ENCODE data around the gene CYP24A1. TPM values are rescaled to one million over a fixed set of nuclear protein-coding genes. Genes with fewer than 3 reads are reported as not detected.

Gene CYP24A1
- total RNA-seq, 1 experiment from 2014 or later: 0.28 TPM

GRCh38 chr20:54148947-54149764, 24.6 kb downstream of the CYP24A1 start:
- CTCF ChIA-PET: interaction anchor here (0.6 to 1.9 kb wide), 8 partner anchors 8 to 1233 kb away, joined by 3 to 11 read pairs (median 4); no protein-coding TSS in a partner anchor
- H3K27ac Mint-ChIP-seq (ENCODE audit: low read depth, unreplicated experiment): no peak overlapping the region
- no TSS peak for BruUV-seq (replicated peaks)

GRCh38 chr20:54146672-54147071, 27.1 kb downstream of the CYP24A1 start:
- Mint-ChIP-seq H3K4me3 (ENCODE audit: unreplicated experiment) (no peak overlapping the region), H3K9me3 (ENCODE audit: unreplicated experiment) (no peaks in the 10 kb centered on the region), H3K36me3 (ENCODE audit: insufficient read depth, unreplicated experiment) (no peaks in the 10 kb centered on the region), H3K27ac (ENCODE audit: low read depth, unreplicated experiment) (no peak overlapping the region), H3K27me3 (ENCODE audit: insufficient read depth, unreplicated experiment) (no peaks in the 10 kb centered on the region), H3K4me1 (ENCODE audit: insufficient read depth, unreplicated experiment) (peaks cover 6% of the 10 kb centered on the region)
- BruUV-seq (replicated peaks): no TSS peak
- POLR2A ChIA-PET: interaction anchor here (0.8 to 1.5 kb wide), 2 partner anchors 9 to 13 kb away, joined by 3 read pairs; no protein-coding TSS in a partner anchor
- intact Hi-C loops (cut with micrococcal nuclease): no loop called here
- CTCF ChIA-PET: interaction anchor here (1.0 kb wide), 2 partner anchors 25 to 36 kb away, joined by 3 read pairs; no protein-coding TSS in a partner anchor
- TF ChIP-seq CTCF (IDR thresholded peaks at IDR 0.05; ENCODE audit: unreplicated experiment): no peak
- no peak for DNase-seq (ENCODE audit: unreplicated experiment)

More at GRCh38 chr20:54148947-54149764, 24.6 kb downstream of the CYP24A1 start:
- intact Hi-C loops (cut with micrococcal nuclease): no loop called here
- Mint-ChIP-seq H3K27me3 (ENCODE audit: insufficient read depth, unreplicated experiment) (no peaks in the 10 kb centered on the region), H3K4me1 (ENCODE audit: insufficient read depth, unreplicated experiment) (peaks cover 6% of the 10 kb centered on the region), H3K4me3 (ENCODE audit: unreplicated experiment) (no peak overlapping the region), H3K9me3 (ENCODE audit: unreplicated experiment) (no peaks in the 10 kb centered on the region), H3K36me3 (ENCODE audit: insufficient read depth, unreplicated experiment) (no peaks in the 10 kb centered on the region)
- TF ChIP-seq CTCF (IDR thresholded peaks at IDR 0.05; ENCODE audit: unreplicated experiment): no peak
- POLR2A ChIA-PET: interaction anchor here (0.6 to 1.9 kb wide), 3 partner anchors 10 to 26 kb away, joined by 3 to 14 read pairs (median 6); no protein-coding TSS in a partner anchor
- DNase-seq (ENCODE audit: unreplicated experiment): peak; percentile 35

GRCh38 chr20:54144847-54145414, 28.9 kb downstream of the CYP24A1 start:
- Mint-ChIP-seq H3K27me3 (ENCODE audit: insufficient read depth, unreplicated experiment) (no peaks in the 10 kb centered on the region), H3K4me1 (ENCODE audit: insufficient read depth, unreplicated experiment) (peaks cover 15% of the 10 kb centered on the region), H3K4me3 (ENCODE audit: unreplicated experiment) (no peak overlapping the region), H3K27ac (ENCODE audit: low read depth, unreplicated experiment) (no peak overlapping the region), H3K36me3 (ENCODE audit: insufficient read depth, unreplicated experiment) (no peaks in the 10 kb centered on the region), H3K9me3 (ENCODE audit: unreplicated experiment) (no peaks in the 10 kb centered on the region)
- intact Hi-C loops (cut with micrococcal nuclease): no loop called here
- POLR2A ChIA-PET: interaction anchor here (0.8 to 1.2 kb wide), 3 partner anchors 9 to 47 kb away, joined by 3 to 6 read pairs (median 3); no protein-coding TSS in a partner anchor
- CTCF ChIA-PET: interaction anchor here (0.6 to 1.2 kb wide), 3 partner anchors 41 to 83 kb away, joined by 3 to 4 read pairs (median 3); no protein-coding TSS in a partner anchor
- no TSS peak for BruUV-seq (replicated peaks)
- no peak for DNase-seq (ENCODE audit: unreplicated experiment)
- no peak for TF ChIP-seq CTCF (IDR thresholded peaks at IDR 0.05; ENCODE audit: unreplicated experiment)
